Ovary (tissue), 3 donors: ENCODE results near the gene KREMEN1.

ENCODE experiments used
- CTCF ChIP-seq, 3 donors: fragments of 450-650 bp in 2 of 3; fragments of 200-600 bp in 1 of 3; IDR thresholded peaks; one replicate each; pipeline versions ENCODE4 v1.5.1 to v1.8.0; 2016 to 2022; ENCODE audit warnings: antibody characterized with exemption in 3 of 3, mild to moderate bottlenecking in 1 of 3
- EP300 ChIP-seq: sonication (generic); formaldehyde crosslinking; IDR thresholded peaks from one replicate; pipeline ENCODE4 v1.6.1; 2017; ENCODE audit warnings: antibody characterized with exemption
- POLR2A ChIP-seq: fragments of 450-650 bp; IDR thresholded peaks from one replicate; pipeline ENCODE4 v1.6.1; 2017; ENCODE audit warnings: antibody characterized with exemption, mild to moderate bottlenecking, moderate library complexity
- donor health status: DM: no; HTN: no; CAD: no.

GRCh38 chr22:29122041-29122440, 49.2 kb downstream of the KREMEN1 start:
- no peak for TF ChIP-seq CTCF (IDR thresholded peaks at IDR 0.05)
- no peak for TF ChIP-seq POLR2A
- no peak for TF ChIP-seq EP300
